Measurements from ENCODE around the gene MAS1L.

The MAS1L gene

GRCh38 chr6:29487660-29488059 is at the start of gene MAS1L:
TSS of gene MAS1L (minus strand) at chr6:29487956. CDS start at chr6:29487902, 54 bp downstream.
- H3K4me3 ChIP-seq (ENCODE audit: low read depth, low read length), result no peak within 1 kb of the TSS
- no peak for TF ChIP-seq CTCF (IDR thresholded peaks at IDR 0.05; ENCODE audit: borderline replicate concordance, insufficient read depth, low read depth, low read length)

GRCh38 chr6:29532320-29532951 is 44.7 kb upstream of the MAS1L start:
- TF ChIP-seq CTCF (IDR thresholded peaks at IDR 0.05; ENCODE audit: borderline replicate concordance, insufficient read depth, low read depth, low read length), result no peak
- H3K4me3 ChIP-seq (ENCODE audit: low read depth, low read length), result no peak overlapping the region

- H3K4me3 ChIP-seq (ENCODE audit: low read depth, low read length), result no peak overlapping the region
- no peak for TF ChIP-seq CTCF (IDR thresholded peaks at IDR 0.05; ENCODE audit: borderline replicate concordance, insufficient read depth, low read depth, low read length)
Measured at GRCh38 chr6:29531668-29532067, 43.9 kb upstream of the MAS1L start.

GRCh38 chr6:29530671-29531310 is 43.0 kb upstream of the MAS1L start:
- TF ChIP-seq CTCF (IDR thresholded peaks at IDR 0.05; ENCODE audit: borderline replicate concordance, insufficient read depth, low read depth, low read length), result no peak
- no peak overlapping the region for H3K4me3 ChIP-seq (ENCODE audit: low read depth, low read length)

- H3K4me3 ChIP-seq (ENCODE audit: low read depth, low read length), result no peak overlapping the region
- no peak for TF ChIP-seq CTCF (IDR thresholded peaks at IDR 0.05; ENCODE audit: borderline replicate concordance, insufficient read depth, low read depth, low read length)
Measured at GRCh38 chr6:29529956-29530355, 42.2 kb upstream of the MAS1L start.

GRCh38 chr6:29528988-29529560 is 41.3 kb upstream of the MAS1L start:
- H3K4me3 ChIP-seq (ENCODE audit: low read depth, low read length), result no peak overlapping the region
- TF ChIP-seq CTCF (IDR thresholded peaks at IDR 0.05; ENCODE audit: borderline replicate concordance, insufficient read depth, low read depth, low read length), result no peak

Data from GM12875 (cell line).